ENCODE measurements around the gene CDK9.
"Not testable (repeated sequence)": the region's sequence is repeated elsewhere in the genome, so short reads cannot be mapped to it uniquely, and the experiment has no call there.

CDK9 gene

GRCh38 chr9:127825319-127826051, 39.7 kb downstream of the CDK9 start:
- DNase-seq (ENCODE audit: low read depth): no peak

GRCh38 chr9:127826253-127826913, 40.5 kb downstream of the CDK9 start:
- no peak for DNase-seq (ENCODE audit: low read depth)

GRCh38 chr9:127828262-127829031, 42.6 kb downstream of the CDK9 start:
- no peak for DNase-seq (ENCODE audit: low read depth)

GRCh38 chr9:127829205-127829906, 43.5 kb downstream of the CDK9 start:
- DNase-seq (ENCODE audit: low read depth): no peak

GRCh38 chr9:127832248-127832647, 46.4 kb downstream of the CDK9 start:
- DNase-seq (ENCODE audit: low read depth): no peak

- DNase-seq (ENCODE audit: low read depth): no peak
Measured at GRCh38 chr9:127833555-127833954, 47.7 kb downstream of the CDK9 start.

GRCh38 chr9:127835991-127836516, 50.2 kb downstream of the CDK9 start:
- DNase-seq (ENCODE audit: low read depth): no peak

GRCh38 chr9:127836561-127836960, 50.7 kb downstream of the CDK9 start:
- DNase-seq (ENCODE audit: low read depth): not testable (repeated sequence)

- no peak for DNase-seq (ENCODE audit: low read depth)
Measured at GRCh38 chr9:127837346-127837745, 51.5 kb downstream of the CDK9 start.

- no peak for DNase-seq (ENCODE audit: low read depth)
Measured at GRCh38 chr9:127838375-127839078, 52.7 kb downstream of the CDK9 start.

All from activated T-helper 9 cell treated with anti-CD3 and anti-CD28 coated beads, Interleukin-2, amount 50 U/mL, for 16 hours (primary cell).